ENCODE results near the gene GPAT3.
"Not testable (repeated sequence)": the region's sequence is repeated elsewhere in the genome, so short reads cannot be mapped to it uniquely, and the experiment has no call there.

Gene GPAT3

GRCh38 chr4:83535520-83536361, at the start of gene GPAT3:
TSS of gene GPAT3 (plus strand) at chr4:83536108. CDS start at chr4:83536623, 515 bp downstream.
- peak within 1 kb of the TSS; percentile 38 for H3K27ac ChIP-seq
- TF ChIP-seq CTCF (conservative IDR thresholded peaks at IDR 0.05) (no peak), ZFX (IDR thresholded peaks at IDR 0.05) (no peak)

- no peak for TF ChIP-seq ZFX (IDR thresholded peaks at IDR 0.05)
- no peak for TF ChIP-seq CTCF (conservative IDR thresholded peaks at IDR 0.05)
- no peak overlapping the region for H3K27ac ChIP-seq
Measured at GRCh38 chr4:83486457-83487129, 49.3 kb upstream of the GPAT3 start.

GRCh38 chr4:83489711-83490326, 46.1 kb upstream of the GPAT3 start:
- TF ChIP-seq ZFX (IDR thresholded peaks at IDR 0.05) = no peak
- no peak for TF ChIP-seq CTCF (conservative IDR thresholded peaks at IDR 0.05)
- no peak overlapping the region for H3K27ac ChIP-seq

GRCh38 chr4:83490876-83491450, 44.9 kb upstream of the GPAT3 start:
- H3K27ac ChIP-seq = no peak overlapping the region
- TF ChIP-seq ZFX (IDR thresholded peaks at IDR 0.05) (no peak), CTCF (conservative IDR thresholded peaks at IDR 0.05) (peak; percentile 89)

GRCh38 chr4:83496085-83496917, 39.6 kb upstream of the GPAT3 start:
- H3K27ac ChIP-seq = not testable (repeated sequence)

GRCh38 chr4:83498187-83498586, 37.7 kb upstream of the GPAT3 start:
- no peak overlapping the region for H3K27ac ChIP-seq
- TF ChIP-seq CTCF (conservative IDR thresholded peaks at IDR 0.05) (no peak), ZFX (IDR thresholded peaks at IDR 0.05) (no peak)

GRCh38 chr4:83501671-83502070, 34.2 kb upstream of the GPAT3 start:
- not testable (repeated sequence) for H3K27ac ChIP-seq

All from C4-2B (cell line).